GM23248 (cell line): ENCODE measurements around the gene LAMB3.

Experiments used
- EZH2 ChIP-seq: fragments of 200-600 bp; sonication (generic); IDR thresholded peaks from 2 replicates; pipeline ENCODE4 v1.6.1; 2018; ENCODE audit warnings: antibody characterized with exemption, mild to moderate bottlenecking; ENCODE audit not compliant: insufficient read depth, poor library complexity, severe bottlenecking
- EZH2phosphoT487 ChIP-seq: fragments of 200-600 bp; sonication (generic); IDR thresholded peaks from 2 replicates; pipeline ENCODE4 v1.6.1; 2018; ENCODE audit warnings: antibody characterized with exemption, moderate library complexity, mild to moderate bottlenecking, low read depth; ENCODE audit not compliant: insufficient read depth

GRCh38 chr1:209670441-209671082 is 18.3 kb upstream of the LAMB3 start:
- TF ChIP-seq EZH2: no peak
- TF ChIP-seq EZH2phosphoT487: no peak
